K562 (cell line): ENCODE data around the gene LAMB3. TPM values are rescaled to one million over a fixed set of nuclear protein-coding genes. Genes with fewer than 3 reads are reported as not detected.
A peak's percentile ranks its signal among the peaks of the same experiment; 100 is the strongest.

Experiments used
- ATF3 ChIP-seq, 2 experiments: fragments of 450-650 bp in 1 of 2; sonication (generic) in 1 of 2; formaldehyde crosslinking in 1 of 2; IDR thresholded peaks in 1 of 2; conservative IDR thresholded peaks in 1 of 2; 2 replicates each; pipeline versions ENCODE4 v1.6.1 to v1.8.1; 2016 to 2023; ENCODE audit warnings: mild to moderate bottlenecking in 2 of 2, moderate library complexity in 2 of 2, inconsistent platforms in 1 of 2, missing genetic modification reagents in 1 of 2
- E2F1 ChIP-seq: sonication (generic); formaldehyde crosslinking; IDR thresholded peaks from 2 replicates; pipeline ENCODE4 v1.8.1; 2023; ENCODE audit warnings: mild to moderate bottlenecking, missing genetic modification reagents, moderate library complexity
- FOXJ2 ChIP-seq: fragments of 200-800 bp; sonication (Bioruptor generic); IDR thresholded peaks from 2 replicates; pipeline ENCODE4 v1.6.1; 2016; ENCODE audit warnings: missing genetic modification characterization, missing compliant biosample characterization
- FOXO4 ChIP-seq: fragments of 450-650 bp; formaldehyde crosslinking; IDR thresholded peaks from 2 replicates; pipeline ENCODE4 v1.4.0; 2020; ENCODE audit warnings: mild to moderate bottlenecking, moderate library complexity
- HOMEZ ChIP-seq: fragments of 250-450 bp; sonication (Bioruptor Pico); IDR thresholded peaks from 2 replicates; pipeline ENCODE4 v1.4.0; 2020; ENCODE audit warnings: mild to moderate bottlenecking, moderate library complexity
- NR3C1 ChIP-seq: sonication (generic); formaldehyde crosslinking; IDR thresholded peaks from 2 replicates; pipeline ENCODE4 v1.8.1; 2022; ENCODE audit warnings: missing genetic modification reagents
- RCOR1 ChIP-seq, 2 experiments: IDR thresholded peaks; 2 replicates each; pipeline ENCODE4 v1.6.1; 2012; ENCODE audit warnings: low read depth in 2 of 2, low read length in 2 of 2, borderline replicate concordance in 1 of 2, improper control_type of control experiment in 1 of 2
- TCF7L2 ChIP-seq: fragments of 150-350 bp; IDR thresholded peaks from 2 replicates; pipeline ENCODE4 v1.6.1; 2016; ENCODE audit warnings: low read depth, mild to moderate bottlenecking, low read length, moderate library complexity
- TEAD4 ChIP-seq, 2 experiments: sonication (generic) in 1 of 2; formaldehyde crosslinking in 1 of 2; IDR thresholded peaks; 2 replicates each; pipeline versions ENCODE4 v1.6.1 to v1.8.0; 2012 to 2022; ENCODE audit warnings: borderline replicate concordance in 1 of 2, inconsistent platforms in 1 of 2, low read length in 1 of 2, mild to moderate bottlenecking in 1 of 2, missing genetic modification reagents in 1 of 2
- THRB ChIP-seq: fragments of 450-650 bp; formaldehyde crosslinking; conservative IDR thresholded peaks from 2 replicates; pipeline ENCODE4 v1.4.0; 2022; ENCODE audit warnings: mild to moderate bottlenecking, missing genetic modification characterization
- TRIM25 ChIP-seq: fragments of 450-650 bp; IDR thresholded peaks from 2 replicates; pipeline ENCODE4 v1.7.0; 2016; ENCODE audit warnings: borderline replicate concordance
- XRCC3 ChIP-seq: fragments of 450-650 bp; IDR thresholded peaks from 2 replicates; pipeline ENCODE4 v1.6.1; 2017; ENCODE audit warnings: mild to moderate bottlenecking, moderate library complexity
- ZNF143 ChIP-seq: sonication (generic); formaldehyde crosslinking; IDR thresholded peaks from 2 replicates; pipeline ENCODE4 v1.9.0; 2022; ENCODE audit warnings: mild to moderate bottlenecking, missing genetic modification reagents
- ZNF165 ChIP-seq: fragments of 250-450 bp; sonication (Bioruptor Pico); IDR thresholded peaks from 2 replicates; pipeline ENCODE4 v1.4.0; 2020; ENCODE audit warnings: borderline replicate concordance
- ZNF324 ChIP-seq: fragments of 250-450 bp; sonication (Bioruptor Pico); IDR thresholded peaks from 2 replicates; pipeline ENCODE4 v1.4.0; 2020; ENCODE audit warnings: mild to moderate bottlenecking
- ZNF384 ChIP-seq: IDR thresholded peaks from 2 replicates; pipeline ENCODE4 v1.6.1; 2012; ENCODE audit warnings: low read depth, low read length, improper control_type of control experiment
- polyA plus RNA-seq, 8 experiments: library from polyadenylated mRNA; depleted of rRNA in 4 of 8; stranded (reverse) in 5 of 8; unstranded in 3 of 8; fragments of >200 nt; fragmentation: Nextera tagmentation in 2 of 8; fragmentation: Illumina TruSeq in 1 of 8; extraction: Ambion mirVana in 2 of 8; extraction: Trizol in 1 of 8; gene quantifications; 2 replicates each; pipeline versions ENCODE4 v1.2.1 to v1.2.3, GENCODE V29; 2011 to 2014; ENCODE audit warnings: inconsistent platforms in 1 of 8, missing spikeins in 1 of 8
- total RNA-seq, 7 experiments: library from RNA; depleted of rRNA in 6 of 7; stranded (reverse); fragments of >200 nt in 6 of 7; fragmentation: Illumina TruSeq in 2 of 7; extraction: Trizol in 2 of 7; gene quantifications; 2 replicates each; pipeline versions ENCODE4 v1.2.1 to v1.2.3, GENCODE V29; 2011 to 2021; ENCODE audit warnings: low replicate concordance in 1 of 7

The LAMB3 gene
- total and polyA plus RNA-seq, 9 of the 15 experiments (the other 6 are each of a cell fraction or from before 2014, with no cell fraction given) = 0.08 to 1.3 (median 0.91) TPM

GRCh38 chr1:209692745-209693504 is 40.7 kb upstream of the LAMB3 start (continued):
- TF ChIP-seq E2F1 (no peak), ZNF143 (CRISPR knock-in tag) (no peak), ATF3 (IDR thresholded peaks at IDR 0.05) (peak; percentile 37; the same call in 1 of the 2 replicates), ATF3 (CRISPR knock-in tag; conservative IDR thresholded peaks at IDR 0.05) (no peak), HOMEZ (CRISPR knock-in tag) (no peak), ZNF324 (CRISPR knock-in tag) (no peak), XRCC3 (no peak), TCF7L2 (no peak), THRB (CRISPR knock-in tag) (no peak), RCOR1 (IDR thresholded peaks at IDR 0.05; ENCODE audit: borderline replicate concordance in 1 of 2, low read depth in 2 of 2, low read length in 2 of 2) (peak in 1 of 2 experiments; percentile 62; a peak in 2 of 4 replicates), ZNF384 (0 out of 2 replicates have a peak, but pooled peaks have one; percentile 24), NR3C1 (CRISPR knock-in tag) (no peak), TEAD4 (IDR thresholded peaks at IDR 0.05; ENCODE audit: low read length) (no peak; the same call in 1 of the 2 replicates), TEAD4 (CRISPR knock-in tag; IDR thresholded peaks at IDR 0.05; ENCODE audit: borderline replicate concordance) (no peak), ZNF165 (CRISPR knock-in tag) (no peak), FOXJ2 (tag) (no peak), FOXO4 (CRISPR knock-in tag) (no peak), TRIM25 (no peak)
